CD4-positive, alpha-beta T cell treated with Interleukin-17A for 1 hour (primary cell): ENCODE data around the gene RAD51D.
"Not testable (repeated sequence)": the region's sequence is repeated elsewhere in the genome, so short reads cannot be mapped to it uniquely, and the experiment has no call there.

Experiments used
- DNase-seq: peaks from one replicate; pipeline ENCODE4 v3.0.0-alpha.2; 2020

The RAD51D gene

DNA sequence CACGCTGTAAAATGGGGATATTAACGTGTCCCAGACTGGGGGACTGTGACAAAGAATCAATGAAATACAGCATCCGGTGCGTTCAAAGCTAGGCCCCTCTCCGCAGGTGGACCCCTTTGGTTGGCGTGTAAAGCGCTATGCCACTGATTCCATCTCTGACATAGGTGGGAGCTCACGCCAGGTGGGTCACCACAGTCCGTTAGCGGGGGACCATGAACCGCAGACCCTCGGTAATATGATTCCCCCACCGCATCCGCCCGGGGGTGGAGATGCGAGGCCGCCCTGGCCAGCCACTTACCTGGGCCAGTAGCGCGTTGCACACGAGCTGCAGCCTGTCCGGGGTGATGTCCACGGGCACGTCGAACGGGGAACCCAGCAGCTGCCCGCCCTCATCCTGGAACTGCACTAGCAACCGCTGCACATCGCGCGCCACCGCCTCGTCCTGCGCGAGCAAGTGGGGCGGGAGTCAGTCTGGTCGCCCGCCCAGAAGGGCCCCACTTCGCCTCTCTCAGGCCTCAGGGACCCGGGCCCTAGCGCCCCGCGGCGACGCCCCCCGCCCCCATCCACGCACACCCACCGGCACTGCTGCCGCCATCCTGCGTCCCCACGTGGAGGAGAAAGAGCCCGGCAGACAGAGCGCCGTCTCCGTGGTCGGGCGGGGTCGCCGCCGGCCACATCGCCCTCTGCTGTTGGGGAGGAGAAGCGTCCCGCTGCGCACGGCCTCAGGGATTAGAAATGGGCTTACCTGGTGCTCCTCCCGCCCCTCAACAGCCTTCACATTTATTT is 22.2 kb upstream of the RAD51D start, which contains the start of gene NLE1:
TSS of gene NLE1 (minus strand) at position 623 of the 786 bp plus-strand sequence. CDS start at position 595, 28 bp downstream.
- peak; percentile 91 for DNase-seq

DNA sequence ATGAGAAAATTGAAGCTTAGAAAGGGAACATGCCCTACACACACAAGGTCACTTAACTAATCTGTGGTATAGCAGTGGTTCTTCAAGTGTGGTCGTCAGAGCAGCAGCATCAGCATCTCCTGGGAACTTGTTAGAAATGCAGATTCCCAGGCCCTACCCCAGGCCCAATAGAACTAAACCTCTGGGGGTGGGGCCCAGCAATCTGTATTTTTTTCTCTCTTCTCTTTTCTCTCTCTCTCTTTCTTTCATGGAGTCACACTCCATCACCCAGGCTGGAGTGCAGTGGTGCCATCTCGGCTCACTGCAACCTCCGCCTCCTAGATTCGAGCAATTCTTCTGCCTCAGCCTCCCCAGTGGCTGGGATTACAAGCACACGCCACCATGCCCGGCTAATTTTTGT is 18.6 kb upstream of the RAD51D start:
- peak; percentile 12 for DNase-seq

DNA sequence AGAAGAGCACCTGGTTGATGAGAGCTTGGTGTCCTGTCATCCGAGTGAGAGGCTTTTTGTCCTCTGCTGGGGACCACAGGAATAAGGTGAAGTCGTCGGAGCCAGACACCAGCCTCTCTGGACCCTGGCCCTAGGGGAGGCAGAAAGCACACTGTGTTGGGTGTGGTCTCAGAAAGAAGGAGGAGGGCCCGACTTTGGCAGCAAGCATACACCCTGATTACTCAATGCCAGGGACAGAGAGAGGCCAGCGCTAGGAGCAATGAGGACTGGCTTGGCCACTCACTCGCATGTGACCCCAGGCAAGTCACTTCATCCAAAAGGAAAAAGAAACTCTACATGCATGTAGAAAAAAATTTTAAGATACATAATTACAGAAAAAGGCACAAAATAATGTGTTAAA is 15.7 kb upstream of the RAD51D start:
- no peak for DNase-seq

DNA sequence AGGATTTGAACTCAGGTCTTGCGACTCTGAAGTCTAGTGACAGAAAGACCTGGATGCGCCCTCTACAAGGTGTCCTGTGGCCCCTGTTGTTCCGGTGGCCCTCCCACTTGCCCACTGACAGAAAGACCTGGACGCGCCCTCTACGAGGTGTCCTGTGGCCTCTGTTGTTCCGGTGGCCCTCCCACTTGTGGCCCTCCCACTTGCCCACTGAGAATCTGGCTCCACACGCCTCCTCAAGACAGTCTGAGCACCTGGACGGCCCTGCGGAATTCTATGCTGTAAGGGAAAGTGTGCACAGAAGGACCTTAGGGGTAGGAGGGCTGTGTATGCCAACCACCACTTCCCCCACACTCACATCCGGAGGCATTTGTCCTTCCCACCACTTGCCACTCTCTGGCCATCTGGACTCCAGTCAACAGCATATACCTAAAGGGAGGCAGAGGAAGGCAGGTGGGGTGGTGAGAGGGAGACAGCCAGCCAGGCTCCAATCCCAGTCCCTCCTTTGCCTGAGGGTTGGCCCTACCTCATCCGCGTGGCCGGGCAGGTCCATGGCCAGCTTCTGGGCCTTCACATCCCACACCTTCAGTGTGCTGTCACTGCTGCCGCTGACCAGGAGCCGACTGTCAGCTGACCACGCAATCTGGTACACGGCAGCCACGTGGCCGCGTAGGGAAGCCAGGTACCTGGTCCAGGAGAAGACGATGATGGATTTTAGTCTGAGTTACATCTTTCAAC is 13.3 kb upstream of the RAD51D start:
- DNase-seq, result no peak

DNA sequence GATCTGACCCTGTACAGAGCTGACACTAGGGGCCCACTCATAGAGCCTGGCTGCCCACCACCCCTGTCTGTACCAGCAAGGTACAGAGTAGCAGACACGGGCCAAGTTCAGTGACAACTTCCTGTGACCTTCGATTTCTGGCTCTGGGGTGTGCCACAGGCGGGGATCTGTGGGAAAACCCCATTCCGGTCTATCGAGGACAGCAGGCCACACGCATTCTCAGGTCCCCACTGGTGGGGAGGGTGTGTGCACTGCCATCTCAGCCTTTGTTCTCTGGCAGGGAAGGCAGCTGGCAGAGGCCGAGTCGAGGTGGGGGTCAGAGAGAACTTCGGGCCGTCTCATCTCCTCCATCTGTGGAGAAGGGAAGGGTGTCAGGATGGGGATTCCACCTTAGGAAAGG is 12.4 kb upstream of the RAD51D start:
- DNase-seq, result no peak

DNA sequence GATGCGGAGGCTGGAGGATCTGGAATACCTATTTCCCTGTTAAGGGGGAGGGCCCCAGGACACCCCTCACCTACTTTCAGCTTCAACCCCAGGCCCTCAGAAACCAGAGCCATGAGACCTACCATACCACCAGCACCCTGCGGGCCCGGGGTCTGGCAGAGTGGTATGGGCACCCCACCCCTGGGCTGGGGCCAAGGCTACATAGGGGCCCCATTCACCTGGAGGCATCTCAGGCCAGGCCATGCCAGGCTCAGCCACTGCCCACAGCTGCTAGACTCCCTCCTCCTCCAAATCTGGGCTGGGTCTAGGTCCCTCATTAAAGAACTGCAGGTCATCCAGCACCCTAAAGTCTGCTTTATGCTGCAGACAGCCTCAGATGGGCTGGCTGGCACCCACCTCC is 10.7 kb upstream of the RAD51D start:
- no peak for DNase-seq

DNA sequence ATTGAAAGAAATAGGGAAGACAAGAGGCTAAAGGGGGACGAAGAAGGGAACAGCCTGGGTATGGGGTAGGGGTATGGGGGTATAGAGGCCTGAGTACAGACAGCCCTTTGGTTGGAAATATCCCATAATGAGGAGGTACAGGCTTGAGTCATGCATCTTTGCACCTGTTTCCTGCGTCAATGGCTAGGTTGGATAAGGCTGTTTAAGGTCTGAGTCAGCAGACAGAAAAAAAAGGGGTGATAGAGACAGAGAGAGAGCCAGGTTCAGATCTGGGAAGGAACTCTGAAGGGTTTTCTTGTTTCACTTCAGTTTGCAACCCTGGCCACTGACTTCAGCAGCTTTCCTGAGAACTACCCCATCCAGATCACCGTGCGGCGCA is 10.3 kb upstream of the RAD51D start:
- no peak for DNase-seq

DNA sequence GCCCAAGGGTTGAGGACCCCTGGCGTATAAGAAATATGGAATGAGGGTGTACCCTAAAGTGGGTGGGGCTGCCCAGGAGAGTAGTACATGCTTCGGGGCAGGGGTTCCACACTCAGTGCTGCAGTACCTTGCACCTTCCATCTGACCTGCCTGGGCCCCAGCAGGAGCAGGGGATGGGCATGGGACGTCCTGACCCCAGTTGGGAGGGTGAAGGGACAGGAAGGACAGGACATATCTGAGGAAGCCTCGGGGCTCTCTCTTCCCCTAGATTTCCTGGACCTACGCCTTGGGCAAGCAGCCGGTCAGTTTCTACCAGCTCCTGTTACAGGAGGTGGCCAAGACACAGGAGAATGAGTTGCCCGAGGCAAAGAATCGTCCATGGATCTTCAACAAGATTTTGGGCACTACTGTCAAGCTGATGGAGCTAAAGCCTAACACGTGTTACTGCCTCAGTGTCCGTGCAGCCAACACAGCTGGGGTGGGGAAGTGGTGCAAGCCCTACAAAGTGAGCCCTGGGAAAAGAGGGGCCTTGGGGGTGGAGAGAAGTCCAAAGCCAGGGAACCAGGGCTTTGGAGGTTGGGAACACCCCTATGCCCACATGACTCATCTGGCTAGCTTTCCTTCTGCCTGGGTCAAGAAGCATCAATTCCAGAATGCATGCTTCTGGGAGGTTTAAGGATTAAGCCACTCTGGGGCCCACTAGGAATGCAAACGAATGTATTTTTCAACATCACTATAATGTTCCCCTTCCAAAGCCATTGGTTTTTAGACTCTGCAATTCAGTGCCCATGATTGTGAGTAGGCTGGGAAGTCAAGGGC is 9.7 kb upstream of the RAD51D start:
- no peak for DNase-seq

DNA sequence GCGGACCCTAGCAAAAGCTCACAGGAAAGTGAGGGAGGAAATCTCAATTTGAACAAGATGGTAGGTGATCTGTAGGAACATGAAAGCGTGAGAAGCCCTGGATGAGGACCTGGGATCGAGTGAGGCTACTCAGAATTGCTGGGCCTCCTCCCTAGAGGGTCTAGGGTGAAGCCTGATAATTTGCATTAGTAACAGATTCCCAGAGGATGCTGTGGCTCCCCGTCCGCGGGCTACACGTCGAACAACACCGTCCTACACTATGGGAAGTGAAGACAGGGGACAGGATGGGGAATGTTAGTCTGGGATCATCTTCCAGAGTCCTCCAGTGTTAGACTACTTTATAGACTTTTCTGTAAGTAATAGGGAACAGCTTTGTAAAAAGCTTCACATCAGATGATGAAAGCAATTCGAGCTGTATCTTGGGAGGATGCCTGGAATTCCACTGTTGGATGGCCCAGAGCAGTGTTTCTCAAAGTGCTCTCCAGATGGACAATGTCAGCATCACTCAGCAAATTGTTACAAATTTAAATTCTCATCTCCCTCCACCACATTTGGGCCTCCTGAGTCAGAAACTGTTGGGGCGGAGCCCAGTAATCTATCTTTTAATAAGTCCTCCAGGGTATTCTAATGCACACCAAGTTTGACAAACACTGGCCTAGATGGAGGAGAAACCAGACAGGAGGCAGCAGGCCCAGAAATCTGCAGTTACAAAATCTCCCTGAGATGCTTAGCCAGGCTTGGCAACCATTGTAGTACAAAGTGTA is 8.3 kb upstream of the RAD51D start:
- no peak for DNase-seq

DNA sequence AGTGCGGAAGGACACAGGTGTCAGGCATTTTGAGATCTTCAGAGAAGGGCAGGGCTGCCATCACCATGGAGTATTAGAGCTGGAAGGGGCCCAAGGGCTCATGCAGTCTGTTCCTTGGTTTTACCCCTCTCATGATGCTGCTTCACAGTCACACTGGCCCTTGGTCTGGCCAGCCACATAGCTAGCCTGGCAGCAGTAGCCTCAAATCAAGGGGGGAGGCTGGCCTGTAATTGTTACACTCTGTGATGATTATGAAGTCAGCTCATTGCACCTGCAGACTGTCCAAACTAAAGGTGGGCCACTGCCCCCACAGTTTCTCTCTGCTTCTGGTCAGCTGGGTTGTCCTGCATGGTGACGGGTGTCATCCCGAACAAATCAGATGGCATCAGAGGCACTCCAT is 1.7 kb upstream of the RAD51D start, which contains the start of gene FNDC8:
TSS of gene FNDC8 (plus strand) at position 301 of the 400 bp plus-strand sequence. CDS start at position 380, 79 bp downstream.
- no peak for DNase-seq

DNA sequence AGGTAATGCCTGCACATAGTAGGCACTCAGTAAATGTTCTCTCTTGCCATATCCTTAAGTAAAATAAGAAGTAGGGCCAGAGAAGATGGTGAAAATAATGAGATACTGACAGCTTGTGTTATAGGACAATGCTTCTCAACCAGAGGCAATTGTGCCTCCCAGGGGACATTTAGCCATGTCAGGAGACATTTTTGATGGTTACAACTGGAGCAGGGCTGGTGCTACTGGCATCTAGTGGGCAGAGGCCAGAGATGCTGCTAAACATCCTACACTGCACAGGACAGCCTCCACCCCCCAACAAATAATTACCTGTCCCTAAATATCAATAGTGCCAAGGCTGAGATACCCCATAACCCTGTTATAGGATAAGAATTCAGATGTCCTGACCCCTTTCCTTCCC is 1.7 kb downstream of the RAD51D start:
- DNase-seq, result peak; percentile 47

DNA sequence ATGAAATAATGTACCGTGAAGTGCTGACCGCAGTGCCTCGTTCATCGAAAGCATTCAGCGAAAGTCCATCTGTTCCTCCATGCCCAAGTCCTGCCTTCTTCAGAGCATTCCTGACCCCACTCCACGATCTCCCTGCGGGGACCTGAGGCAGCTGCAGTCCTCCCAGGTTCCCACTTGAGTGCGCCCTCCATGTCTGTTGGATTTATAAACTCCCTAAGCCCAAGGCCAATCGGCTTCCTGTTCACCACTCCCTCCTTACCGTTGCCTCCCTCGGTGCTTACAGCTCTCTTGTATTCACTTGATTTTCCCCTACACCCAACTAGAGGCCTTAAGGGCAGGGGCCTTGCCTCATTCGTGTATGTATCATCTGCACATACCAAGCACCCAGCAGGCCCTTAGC is 2.8 kb downstream of the RAD51D start:
- no peak for DNase-seq

DNA sequence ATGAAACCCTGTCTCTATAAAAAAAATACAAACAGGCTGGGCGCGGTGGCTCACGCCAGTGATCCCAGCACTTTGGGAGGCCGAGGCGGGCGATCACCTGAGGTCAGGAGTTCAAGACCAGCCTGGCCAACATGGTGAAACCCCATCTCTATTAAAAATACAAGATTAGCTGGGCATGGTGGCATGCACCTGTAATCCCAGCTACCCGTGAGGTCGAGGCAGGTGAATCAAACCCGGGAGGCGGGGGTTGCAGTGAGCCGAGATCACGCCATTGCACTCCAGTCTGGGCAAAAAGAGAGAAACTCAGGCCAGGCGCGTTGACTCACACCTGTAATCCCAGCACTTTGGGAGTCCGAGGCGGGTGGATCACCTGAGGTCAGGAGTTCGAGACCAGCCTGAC is 8.9 kb downstream of the RAD51D start:
- not testable (repeated sequence) for DNase-seq

DNA sequence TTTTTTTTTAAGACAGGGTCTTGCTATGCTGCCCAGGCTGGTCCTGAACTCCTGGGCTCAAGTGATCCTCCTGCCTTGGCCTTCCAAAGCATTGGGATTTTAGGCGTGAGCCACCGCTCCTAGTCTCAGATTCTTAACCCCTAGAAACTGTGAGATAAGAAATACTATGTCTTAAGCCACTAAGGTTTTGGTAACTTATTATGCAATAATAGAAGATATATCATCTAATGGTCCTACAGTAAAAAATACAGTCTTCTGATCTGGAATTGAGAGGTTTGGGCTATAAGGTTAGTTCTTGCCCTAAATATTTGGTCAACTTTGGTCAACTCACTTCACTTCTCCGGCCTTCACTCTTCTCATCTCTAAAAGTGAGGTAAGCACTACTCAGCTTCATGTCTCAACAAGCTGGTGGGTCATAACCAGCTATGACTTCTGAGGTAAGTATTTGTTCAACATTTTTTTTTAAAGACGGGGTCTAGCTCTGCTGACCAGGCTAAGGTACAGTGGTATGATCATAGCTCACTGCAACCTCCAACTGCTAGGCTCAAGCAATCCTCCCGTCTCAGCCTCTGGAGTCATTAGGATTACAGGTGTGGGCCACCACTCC is 14.7 kb downstream of the RAD51D start:
- DNase-seq, result no peak

DNA sequence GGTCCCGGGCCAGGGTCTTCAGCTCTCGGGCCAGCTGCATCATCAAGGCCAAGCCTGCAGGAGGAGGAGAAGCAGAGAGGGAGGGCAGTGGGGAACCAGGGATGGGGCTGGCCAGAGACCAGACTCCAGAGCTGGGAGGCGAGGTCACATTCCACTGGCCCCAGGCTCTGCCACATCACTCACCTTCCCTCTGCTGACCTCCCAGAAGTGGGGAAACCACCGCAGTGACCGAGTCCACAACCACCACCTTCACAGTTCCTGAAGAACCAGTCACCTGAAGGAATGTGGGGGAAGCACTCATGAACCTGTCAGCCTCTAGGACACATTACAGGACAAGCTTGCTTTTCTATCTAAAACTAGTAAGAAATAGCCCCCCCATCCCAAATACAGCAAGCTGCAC is 16.4 kb downstream of the RAD51D start:
- no peak for DNase-seq

DNA sequence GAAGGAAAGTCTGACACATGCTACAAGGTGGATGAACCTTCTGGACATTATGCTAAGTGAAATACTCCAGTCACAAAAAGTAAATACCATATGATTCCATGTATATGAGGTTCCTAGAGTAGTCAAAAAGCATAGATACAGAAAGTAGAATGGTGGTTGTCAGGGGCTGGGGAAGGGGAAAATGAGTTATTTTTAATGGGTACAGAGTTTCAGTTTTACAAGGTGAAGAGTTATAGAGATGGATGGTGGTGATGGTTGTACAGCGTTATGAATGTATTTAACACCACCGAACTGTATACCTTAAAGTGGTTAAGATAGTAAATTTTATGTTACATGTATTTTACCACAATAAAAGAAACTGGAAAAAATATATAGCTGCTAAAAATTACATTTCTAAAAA is 17.9 kb downstream of the RAD51D start:
- no peak for DNase-seq

DNA sequence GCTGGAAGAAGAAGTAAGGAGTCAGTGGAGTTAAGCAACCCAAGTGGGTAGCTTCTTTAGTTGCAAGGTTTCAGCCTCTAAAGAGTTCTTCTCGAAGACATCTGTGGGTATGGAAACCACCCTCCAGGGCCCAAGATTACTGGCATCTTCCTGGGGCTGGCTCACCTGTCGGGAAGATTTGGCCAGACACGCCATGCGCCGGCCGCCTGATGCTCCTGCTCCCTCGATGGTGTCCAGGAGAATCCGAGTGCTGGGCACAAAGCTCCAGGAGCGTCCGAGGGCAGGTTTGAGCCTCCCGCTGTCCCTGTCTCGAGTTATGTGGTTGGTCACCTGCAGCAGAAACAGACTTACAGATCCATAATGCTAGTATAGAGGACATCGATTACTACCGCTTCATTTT is 18.6 kb downstream of the RAD51D start:
- no peak for DNase-seq

DNA sequence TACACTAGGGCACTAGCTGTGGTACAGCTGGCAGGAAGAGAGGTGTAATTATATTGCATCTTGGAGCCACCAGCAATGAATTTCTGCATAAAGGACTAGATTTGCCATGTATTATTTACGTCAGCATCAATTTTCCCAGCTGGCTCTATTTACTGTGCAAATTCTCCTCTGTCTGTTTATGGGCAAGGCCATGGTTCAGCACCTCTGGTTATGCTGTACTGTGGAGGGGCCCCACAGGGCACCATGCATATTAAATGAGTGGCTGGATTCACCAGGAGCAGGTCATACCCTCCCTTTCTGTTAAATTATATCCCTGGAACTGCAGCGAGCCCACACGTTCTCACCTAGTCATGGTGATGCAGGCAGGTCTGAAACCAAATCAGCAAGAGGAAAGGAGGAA is 19.8 kb downstream of the RAD51D start:
- no peak for DNase-seq

DNA sequence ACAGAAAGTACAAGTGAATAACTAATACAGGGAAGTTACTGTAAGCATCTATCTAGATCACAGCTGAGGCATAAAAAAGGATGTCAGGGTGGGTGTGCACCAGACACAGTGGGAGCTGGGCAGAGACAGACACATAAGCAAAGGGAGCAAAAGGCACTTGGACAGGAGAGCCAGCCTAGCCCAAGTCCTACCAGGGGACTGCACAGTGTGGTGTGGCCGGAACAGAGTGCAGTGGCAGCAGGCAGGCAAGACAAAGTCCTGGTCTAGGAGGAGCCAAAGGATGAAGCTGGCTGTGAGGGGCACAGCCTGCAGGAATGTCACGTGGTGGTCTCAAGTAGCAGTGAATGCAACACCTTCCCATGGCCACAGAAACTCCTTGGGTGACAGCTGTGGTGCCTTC is 21.9 kb downstream of the RAD51D start:
- no peak for DNase-seq

DNA sequence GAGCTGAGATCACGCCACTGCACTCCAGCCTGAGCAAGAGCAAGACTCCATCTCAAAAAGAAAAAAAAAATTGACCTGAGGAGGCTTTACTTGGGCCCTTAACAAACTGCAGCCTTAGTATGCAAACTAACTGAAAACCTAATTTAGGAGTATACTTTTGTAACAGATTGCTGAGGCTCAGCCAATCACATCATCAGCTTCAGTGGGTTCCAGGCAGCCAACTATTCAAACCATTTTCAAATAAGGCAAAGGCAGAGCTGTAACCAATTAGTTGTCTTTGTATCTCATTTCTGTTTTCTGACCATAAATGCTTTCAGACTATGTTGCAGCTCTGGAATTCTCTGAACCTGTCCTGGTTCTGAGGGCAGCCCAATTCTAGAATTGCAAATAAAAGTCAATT is 23.9 kb downstream of the RAD51D start:
- DNase-seq, result no peak

DNA sequence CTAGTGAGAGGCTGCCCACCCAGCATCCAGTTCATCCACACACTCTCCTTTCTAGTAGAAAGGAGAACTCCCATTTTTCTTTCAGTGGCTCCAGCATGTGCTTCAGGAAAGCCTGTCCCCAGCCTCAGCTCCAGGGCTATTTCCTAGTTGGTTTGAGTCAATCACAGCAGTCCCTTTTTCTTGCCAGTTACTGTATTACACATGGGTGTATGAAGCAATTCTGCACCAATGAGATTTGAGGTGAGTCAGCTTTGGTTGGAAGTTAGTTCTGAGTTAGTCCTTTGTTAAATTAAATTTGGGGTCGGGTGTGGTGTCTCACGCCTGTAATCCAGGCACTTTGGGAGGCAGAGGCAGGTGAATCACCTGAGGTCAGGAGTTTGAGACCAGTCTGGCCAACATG is 24.8 kb downstream of the RAD51D start:
- no peak for DNase-seq

DNA sequence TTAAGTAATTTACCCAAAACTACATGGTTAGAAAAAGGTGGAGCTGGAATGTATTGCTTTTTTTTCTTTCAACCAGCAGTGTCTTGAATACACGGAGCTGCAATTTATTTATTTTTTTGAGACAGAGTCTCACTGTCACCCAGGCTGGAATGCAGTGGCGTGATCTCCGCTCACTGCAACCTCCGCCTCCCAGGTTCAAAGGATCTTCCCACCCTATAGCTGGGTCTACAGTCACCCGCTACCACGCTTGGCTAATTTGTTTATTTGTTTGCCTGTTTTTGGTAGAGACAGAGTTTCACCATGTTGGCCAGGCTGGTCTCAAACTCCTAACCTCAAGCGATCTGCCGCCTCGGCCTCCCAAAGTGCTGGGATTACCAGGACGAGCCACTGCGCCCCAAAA is 29.0 kb downstream of the RAD51D start:
- not testable (repeated sequence) for DNase-seq
